DMS79 treated with DMSO at 0.1 percent for 48 hours (cell line): ENCODE measurements around the gene TTLL4.

Source experiments
- DNase-seq: peaks from one replicate; lab custom pipeline; 2025; lab: John Stamatoyannopoulos, UW

The TTLL4 gene

GRCh38 chr2:218717262-218717661 lies 6.6 kb downstream of the TTLL4 start:
- no peak for DNase-seq

- no peak for DNase-seq
Measured at GRCh38 chr2:218718058-218718457, 7.4 kb downstream of the TTLL4 start.

- no peak for DNase-seq
Measured at GRCh38 chr2:218719457-218719856, 8.8 kb downstream of the TTLL4 start.

- no peak for DNase-seq
Measured at GRCh38 chr2:218720048-218721041, 9.7 kb downstream of the TTLL4 start.

GRCh38 chr2:218721488-218721887 lies 10.9 kb downstream of the TTLL4 start:
- DNase-seq, result no peak

- DNase-seq, result no peak
Measured at GRCh38 chr2:218721934-218722333, 11.3 kb downstream of the TTLL4 start.

- no peak for DNase-seq
Measured at GRCh38 chr2:218722419-218722818, 11.8 kb downstream of the TTLL4 start.

- DNase-seq, result no peak
Measured at GRCh38 chr2:218722876-218723785, 12.5 kb downstream of the TTLL4 start.

- no peak for DNase-seq
Measured at GRCh38 chr2:218726004-218726574, 15.5 kb downstream of the TTLL4 start.

- DNase-seq, result no peak
Measured at GRCh38 chr2:218727502-218728165, 17.0 kb downstream of the TTLL4 start.

- DNase-seq, result no peak
Measured at GRCh38 chr2:218729640-218730039, 19.0 kb downstream of the TTLL4 start.

GRCh38 chr2:218732052-218732760 lies 21.6 kb downstream of the TTLL4 start:
- no peak for DNase-seq

- DNase-seq, result no peak
Measured at GRCh38 chr2:218732761-218733158, 22.1 kb downstream of the TTLL4 start.

- DNase-seq, result no peak
Measured at GRCh38 chr2:218733171-218734021, 22.8 kb downstream of the TTLL4 start.

- DNase-seq, result no peak
Measured at GRCh38 chr2:218734190-218734975, 23.7 kb downstream of the TTLL4 start.

- DNase-seq, result no peak
Measured at GRCh38 chr2:218736531-218736930, 25.9 kb downstream of the TTLL4 start.

- no peak for DNase-seq
Measured at GRCh38 chr2:218743068-218743467, 32.4 kb downstream of the TTLL4 start.

GRCh38 chr2:218744615-218745014 lies 34.0 kb downstream of the TTLL4 start:
- DNase-seq, result no peak

GRCh38 chr2:218745160-218745558 lies 34.5 kb downstream of the TTLL4 start:
- DNase-seq, result no peak
